ENCODE measurements around the gene ZNF888.
"Not testable (repeated sequence)": the region's sequence is repeated elsewhere in the genome, so short reads cannot be mapped to it uniquely, and the experiment has no call there.

DNA sequence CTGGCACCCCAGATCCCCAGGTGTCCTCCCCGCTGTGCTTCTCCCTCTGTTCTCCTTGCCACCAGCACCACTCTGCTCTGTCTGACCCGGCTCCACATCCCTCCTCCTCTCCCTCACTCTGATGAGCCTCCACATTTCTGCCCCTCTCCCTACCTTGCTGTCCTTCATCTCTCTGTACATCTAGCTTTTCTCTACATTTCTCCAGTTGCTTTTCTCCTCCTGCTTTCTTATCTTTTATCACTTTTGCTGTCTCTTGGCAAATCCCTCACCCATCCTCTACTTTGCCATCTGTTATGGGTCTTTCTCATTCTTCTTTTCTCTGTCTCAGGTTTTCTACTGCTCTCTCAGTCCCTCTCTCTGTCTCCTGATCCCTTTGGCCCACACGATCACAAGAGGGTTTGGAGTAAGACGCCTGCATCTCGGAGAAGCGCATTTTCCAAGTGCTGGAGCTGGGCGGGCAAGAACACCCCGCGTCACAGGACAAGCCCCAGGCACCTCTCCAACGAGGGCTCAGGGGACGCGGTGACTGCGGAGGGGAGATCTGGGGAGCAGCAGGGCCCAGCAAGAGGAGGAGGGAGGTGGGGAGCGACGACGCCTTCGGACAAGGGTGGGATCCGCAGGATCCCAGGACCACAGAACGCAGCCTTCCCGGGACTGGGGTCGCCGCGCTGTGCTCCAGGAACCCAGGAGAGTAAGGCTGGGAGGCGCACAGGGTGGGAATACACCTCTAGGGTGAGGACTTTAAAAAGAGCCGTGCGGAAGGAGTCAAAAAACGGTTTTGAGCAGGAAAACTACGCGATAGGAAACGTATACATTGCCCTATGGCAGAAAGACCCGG is 66.5 kb downstream of the ZNF888 start:
- TF ChIP-seq, protein P1, sequence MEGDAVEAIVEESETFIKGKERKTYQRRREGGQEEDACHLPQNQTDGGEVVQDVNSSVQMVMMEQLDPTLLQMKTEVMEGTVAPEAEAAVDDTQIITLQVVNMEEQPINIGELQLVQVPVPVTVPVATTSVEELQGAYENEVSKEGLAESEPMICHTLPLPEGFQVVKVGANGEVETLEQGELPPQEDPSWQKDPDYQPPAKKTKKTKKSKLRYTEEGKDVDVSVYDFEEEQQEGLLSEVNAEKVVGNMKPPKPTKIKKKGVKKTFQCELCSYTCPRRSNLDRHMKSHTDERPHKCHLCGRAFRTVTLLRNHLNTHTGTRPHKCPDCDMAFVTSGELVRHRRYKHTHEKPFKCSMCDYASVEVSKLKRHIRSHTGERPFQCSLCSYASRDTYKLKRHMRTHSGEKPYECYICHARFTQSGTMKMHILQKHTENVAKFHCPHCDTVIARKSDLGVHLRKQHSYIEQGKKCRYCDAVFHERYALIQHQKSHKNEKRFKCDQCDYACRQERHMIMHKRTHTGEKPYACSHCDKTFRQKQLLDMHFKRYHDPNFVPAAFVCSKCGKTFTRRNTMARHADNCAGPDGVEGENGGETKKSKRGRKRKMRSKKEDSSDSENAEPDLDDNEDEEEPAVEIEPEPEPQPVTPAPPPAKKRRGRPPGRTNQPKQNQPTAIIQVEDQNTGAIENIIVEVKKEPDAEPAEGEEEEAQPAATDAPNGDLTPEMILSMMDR (IDR thresholded peaks at IDR 0.05; ENCODE audit: insufficient read depth, low read length), result not testable (repeated sequence)
- not testable (repeated sequence) for TF ChIP-seq POLR2AphosphoS5 (IDR thresholded peaks at IDR 0.05; ENCODE audit: low read depth)
- TF ChIP-seq, protein P2, sequence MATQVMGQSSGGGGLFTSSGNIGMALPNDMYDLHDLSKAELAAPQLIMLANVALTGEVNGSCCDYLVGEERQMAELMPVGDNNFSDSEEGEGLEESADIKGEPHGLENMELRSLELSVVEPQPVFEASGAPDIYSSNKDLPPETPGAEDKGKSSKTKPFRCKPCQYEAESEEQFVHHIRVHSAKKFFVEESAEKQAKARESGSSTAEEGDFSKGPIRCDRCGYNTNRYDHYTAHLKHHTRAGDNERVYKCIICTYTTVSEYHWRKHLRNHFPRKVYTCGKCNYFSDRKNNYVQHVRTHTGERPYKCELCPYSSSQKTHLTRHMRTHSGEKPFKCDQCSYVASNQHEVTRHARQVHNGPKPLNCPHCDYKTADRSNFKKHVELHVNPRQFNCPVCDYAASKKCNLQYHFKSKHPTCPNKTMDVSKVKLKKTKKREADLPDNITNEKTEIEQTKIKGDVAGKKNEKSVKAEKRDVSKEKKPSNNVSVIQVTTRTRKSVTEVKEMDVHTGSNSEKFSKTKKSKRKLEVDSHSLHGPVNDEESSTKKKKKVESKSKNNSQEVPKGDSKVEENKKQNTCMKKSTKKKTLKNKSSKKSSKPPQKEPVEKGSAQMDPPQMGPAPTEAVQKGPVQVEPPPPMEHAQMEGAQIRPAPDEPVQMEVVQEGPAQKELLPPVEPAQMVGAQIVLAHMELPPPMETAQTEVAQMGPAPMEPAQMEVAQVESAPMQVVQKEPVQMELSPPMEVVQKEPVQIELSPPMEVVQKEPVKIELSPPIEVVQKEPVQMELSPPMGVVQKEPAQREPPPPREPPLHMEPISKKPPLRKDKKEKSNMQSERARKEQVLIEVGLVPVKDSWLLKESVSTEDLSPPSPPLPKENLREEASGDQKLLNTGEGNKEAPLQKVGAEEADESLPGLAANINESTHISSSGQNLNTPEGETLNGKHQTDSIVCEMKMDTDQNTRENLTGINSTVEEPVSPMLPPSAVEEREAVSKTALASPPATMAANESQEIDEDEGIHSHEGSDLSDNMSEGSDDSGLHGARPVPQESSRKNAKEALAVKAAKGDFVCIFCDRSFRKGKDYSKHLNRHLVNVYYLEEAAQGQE (IDR thresholded peaks at IDR 0.05; ENCODE audit: insufficient replicate concordance, low read depth), result not testable (repeated sequence)

Data from HL-60 (cell line).